CD4-positive, alpha-beta T cell treated with Interleukin-21 for 1 hour (primary cell): ENCODE data around the gene POTEJ.
"Not testable (repeated sequence)": the region's sequence is repeated elsewhere in the genome, so short reads cannot be mapped to it uniquely, and the experiment has no call there.

Experiments
- DNase-seq: peaks from one replicate; pipeline ENCODE4 v3.0.0-alpha.2; 2020

The POTEJ gene

GRCh38 chr2:130608276-130609001 lies 2.8 kb upstream of the POTEJ start:
- DNase-seq: not testable (repeated sequence)

- not testable (repeated sequence) for DNase-seq
Measured at GRCh38 chr2:130609002-130609920, 2.0 kb upstream of the POTEJ start.

GRCh38 chr2:130610486-130610885 lies 754 bp upstream of the POTEJ start:
- not testable (repeated sequence) for DNase-seq

GRCh38 chr2:130628784-130629475 lies 17.7 kb downstream of the POTEJ start:
- not testable (repeated sequence) for DNase-seq

- DNase-seq: not testable (repeated sequence)
Measured at GRCh38 chr2:130638973-130639372, 27.7 kb downstream of the POTEJ start.

- DNase-seq: not testable (repeated sequence)
Measured at GRCh38 chr2:130641688-130642087, 30.4 kb downstream of the POTEJ start.

GRCh38 chr2:130649285-130649684 lies 38.0 kb downstream of the POTEJ start:
- DNase-seq: not testable (repeated sequence)

- not testable (repeated sequence) for DNase-seq
Measured at GRCh38 chr2:130664506-130664905, 53.3 kb downstream of the POTEJ start.

GRCh38 chr2:130665596-130665995 lies 54.4 kb downstream of the POTEJ start:
- not testable (repeated sequence) for DNase-seq

GRCh38 chr2:130667516-130667915 lies 56.3 kb downstream of the POTEJ start:
- DNase-seq: not testable (repeated sequence)

- DNase-seq: not testable (repeated sequence)
Measured at GRCh38 chr2:130670026-130670745, 58.9 kb downstream of the POTEJ start.

GRCh38 chr2:130692041-130692770 lies 81.0 kb downstream of the POTEJ start:
- DNase-seq: not testable (repeated sequence)

- DNase-seq: peak; percentile 4
Measured at GRCh38 chr2:130693474-130693873, 82.2 kb downstream of the POTEJ start.

- DNase-seq: not testable (repeated sequence)
Measured at GRCh38 chr2:130703250-130703649, 92.0 kb downstream of the POTEJ start.
